OCI-LY1 (cell line): ENCODE data around the gene DYSF.

ENCODE experiments used
- CTCF ChIP-seq: fragments of 200-600 bp; sonication (generic), shearing (Covaris generic); IDR thresholded peaks from 2 replicates; pipeline ENCODE4 v1.5.1; 2017; ENCODE audit warnings: mild to moderate bottlenecking, antibody characterized with exemption, low read length, moderate library complexity, mixed read lengths
- EZH2 ChIP-seq: fragments of 200-600 bp; sonication (generic), shearing (Covaris generic); IDR thresholded peaks from 2 replicates; pipeline ENCODE4 v1.8.0; 2017; ENCODE audit warnings: borderline replicate concordance, mixed run types, mild to moderate bottlenecking, antibody characterized with exemption, low read length, moderate library complexity, mixed read lengths

DNA sequence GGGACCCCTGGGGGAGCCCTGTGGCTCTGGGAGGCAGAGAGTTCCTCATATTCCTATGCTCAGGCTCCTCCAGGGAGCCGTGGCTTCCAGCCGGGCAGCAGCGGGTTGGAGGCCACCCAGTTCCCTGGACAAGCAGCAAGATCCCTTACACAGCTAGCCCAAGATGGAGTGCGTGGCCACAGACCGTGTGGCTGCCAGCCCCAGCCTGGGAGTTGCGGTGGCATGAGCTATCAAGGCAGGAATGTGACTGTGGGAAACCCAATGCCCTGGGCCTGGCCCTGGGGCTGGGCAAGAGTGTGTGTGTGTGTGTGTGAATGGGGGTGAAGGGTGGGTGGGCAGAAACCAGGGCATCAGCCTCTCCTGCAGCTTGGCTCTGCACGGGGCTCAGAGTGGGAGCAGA lies 130.5 kb downstream of the DYSF start:
- no peak for TF ChIP-seq CTCF
- TF ChIP-seq EZH2 = no peak
